ENCODE results near the gene HSD11B2. TPM values are rescaled to one million over a fixed set of nuclear protein-coding genes. Genes with fewer than 3 reads are reported as not detected.

Gene HSD11B2
- total RNA-seq, 1 experiment from 2014 or later, result 33.5 TPM

DNA sequence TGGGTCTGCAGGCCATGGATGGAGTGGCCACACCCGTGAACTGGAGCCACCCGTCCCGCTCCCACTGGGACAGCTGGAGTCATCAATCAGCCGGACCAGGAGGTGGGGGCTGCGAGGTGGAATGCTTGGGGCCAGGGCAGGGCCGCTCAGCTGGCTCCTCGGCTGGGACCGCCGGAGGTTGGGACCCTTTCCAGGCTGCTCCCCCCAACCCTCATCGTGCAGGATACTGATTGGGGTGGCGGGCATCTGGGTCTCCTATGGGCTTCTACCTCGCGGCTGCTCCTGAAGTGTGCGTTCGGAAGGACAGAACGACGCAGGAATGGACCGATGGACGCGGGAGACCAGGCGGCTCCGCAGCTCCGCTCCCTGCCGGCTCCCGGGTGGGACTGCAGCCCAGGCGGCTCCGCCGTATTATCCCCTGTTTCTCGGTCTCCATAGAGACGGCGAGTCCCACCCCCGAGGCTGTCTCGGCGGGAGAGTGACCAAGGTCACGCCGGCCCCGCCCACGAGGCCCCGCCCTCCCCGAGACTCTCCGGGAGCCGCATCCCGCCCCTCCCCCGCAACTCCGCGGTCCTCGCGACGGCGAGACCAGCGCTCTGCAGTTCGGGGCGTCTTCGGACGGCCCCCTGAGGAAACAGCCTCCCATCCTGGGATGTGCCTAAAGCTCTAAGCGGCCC, 37.7 kb upstream of the HSD11B2 start, which contains the start of gene TPPP3:
Gene TPPP3 (minus strand): TSS at position 388 of the 677 bp plus-strand sequence. CDS start 2,387 bp downstream, outside the sequence.
- peak; percentile 86 for DNase-seq
- Histone ChIP-seq H3T11ph (ENCODE audit: low read length) (no peak within 1 kb of the TSS), H4K8ac (replicated peaks; ENCODE audit: insufficient read length, low read depth, low read length) (no peak within 1 kb of the TSS), H3K14ac (ENCODE audit: insufficient read depth, low read length) (peak within 1 kb of the TSS; percentile 34), H4K5ac (ENCODE audit: insufficient read length, low read depth, low read length) (no peak within 1 kb of the TSS), H2AFZ (ENCODE audit: low read length) (no peak within 1 kb of the TSS), H3K27ac (ENCODE audit: insufficient read length, low read depth, low read length) (no peak within 1 kb of the TSS), H3K4me2 (ENCODE audit: insufficient read depth, insufficient read length, low read length) (peak within 1 kb of the TSS; percentile 12), H3K79me2 (ENCODE audit: insufficient read depth, low read length) (no peaks in the 10 kb centered on the region), H3K23ac (ENCODE audit: insufficient read length, low read depth, low read length) (no peak within 1 kb of the TSS), H3K27me3 (ENCODE audit: insufficient read depth, low read length) (peaks cover 25% of the 10 kb centered on the region; the same call in 1 of the 2 replicates), H2BK12ac (ENCODE audit: insufficient read length, low read depth, low read length) (no peak within 1 kb of the TSS), H3K4me1 (ENCODE audit: insufficient read depth, low read length) (no peaks in the 10 kb centered on the region), H3K23me2 (ENCODE audit: insufficient read length, low read depth, low read length, poor library complexity, severe bottlenecking) (peaks cover 3% of the 10 kb centered on the region), H3K9ac (ENCODE audit: extremely low read depth, insufficient read length, low read length) (no peak within 1 kb of the TSS), H2AK5ac (ENCODE audit: insufficient read length, low read length) (no peak within 1 kb of the TSS), H4K20me1 (ENCODE audit: control insufficient read depth, insufficient read depth, insufficient read length) (no peaks in the 10 kb centered on the region), H3K4ac (ENCODE audit: low read depth, low read length) (no peak within 1 kb of the TSS), H3K9me3 (ENCODE audit: control insufficient read depth, low read depth, low read length) (no peaks in the 10 kb centered on the region), H2BK120ac (ENCODE audit: low read depth, low read length, poor library complexity, severe bottlenecking) (no peak within 1 kb of the TSS), H2BK15ac (ENCODE audit: low read depth, low read length) (no peak within 1 kb of the TSS), H3K56ac (ENCODE audit: insufficient read length, low read depth, low read length) (no peak within 1 kb of the TSS), H3K79me1 (ENCODE audit: insufficient read depth, low read depth, low read length, poor library complexity, severe bottlenecking) (no peaks in the 10 kb centered on the region), H3K18ac (ENCODE audit: insufficient read length, low read depth, low read length) (peak within 1 kb of the TSS; percentile 63), H2BK20ac (ENCODE audit: low read depth, low read length, poor library complexity, severe bottlenecking) (no peak within 1 kb of the TSS), H2BK5ac (ENCODE audit: insufficient read length, low read length) (no peak within 1 kb of the TSS), H4K91ac (ENCODE audit: insufficient read length, low read depth, low read length) (no peak within 1 kb of the TSS)
- peak; percentile 76 for TF ChIP-seq CTCF (conservative IDR thresholded peaks at IDR 0.05)
- peaks cover 14 to 34% of the 10 kb centered on the region in 2 experiments for H3K4me1 Mint-ChIP-seq
- H3K36me3 Mint-ChIP-seq (ENCODE audit: insufficient read depth in 1 of 3, low read depth in 3 of 3), result no peaks in the 10 kb centered on the region
- H3K9me3 Mint-ChIP-seq, result no peaks in the 10 kb centered on the region
- peaks cover 78% of the 10 kb centered on the region for H3K27me3 Mint-ChIP-seq (ENCODE audit: low read depth)
- peak within 1 kb of the TSS; percentile 39 to 73 for H3K4me3 Mint-ChIP-seq
- WGBS (ENCODE audit: extremely low coverage, insufficient read length, low lambda C conversion rate), result no CpG with 5 or more reads among the region's 56 CpGs
- H3K27ac Mint-ChIP-seq, result no peak within 1 kb of the TSS; a peak in 1 of 7 replicates

Data from H9 (cell line).